Measurements from ENCODE around the gene SLC29A1. TPM values are rescaled to one million over a fixed set of nuclear protein-coding genes. Genes with fewer than 3 reads are reported as not detected.

The SLC29A1 gene
- total RNA-seq, 1 donor from 2014 or later, result 36.1 TPM

GRCh38 chr6:44221961-44222335 is 1.4 kb upstream of the SLC29A1 start:
- TF ChIP-seq CTCF (IDR thresholded peaks at IDR 0.05; ENCODE audit: insufficient read depth, low read length, poor library complexity, severe bottlenecking), result no peak
- Histone ChIP-seq H3K36me3 (ENCODE audit: control insufficient read depth, insufficient read depth, low read length) (no peaks in the 10 kb centered on the region), H3K4me3 (ENCODE audit: low read depth, low read length) (no peak overlapping the region), H3K27me3 (ENCODE audit: control insufficient read depth, insufficient read depth, low read length) (no peaks in the 10 kb centered on the region)
- no peak for DNase-seq (ENCODE audit: low read depth)

- H3K4me3 ChIP-seq (ENCODE audit: low read depth, low read length), result peak overlapping the region; percentile 58
- H3K36me3 ChIP-seq (ENCODE audit: control insufficient read depth, insufficient read depth, low read length), result no peaks in the 10 kb centered on the region
- no peaks in the 10 kb centered on the region for H3K27me3 ChIP-seq (ENCODE audit: control insufficient read depth, insufficient read depth, low read length)
- TF ChIP-seq CTCF (IDR thresholded peaks at IDR 0.05; ENCODE audit: insufficient read depth, low read length, poor library complexity, severe bottlenecking), result no peak
- DNase-seq (ENCODE audit: low read depth), result no peak
Measured at GRCh38 chr6:44222486-44223318, 693 bp upstream of the SLC29A1 start.

GRCh38 chr6:44224029-44224964 is 902 bp downstream of the SLC29A1 start:
- TF ChIP-seq CTCF (IDR thresholded peaks at IDR 0.05; ENCODE audit: insufficient read depth, low read length, poor library complexity, severe bottlenecking), result no peak
- Histone ChIP-seq H3K4me3 (ENCODE audit: low read depth, low read length) (peak overlapping the region; percentile 58), H3K36me3 (ENCODE audit: control insufficient read depth, insufficient read depth, low read length) (no peaks in the 10 kb centered on the region), H3K27me3 (ENCODE audit: control insufficient read depth, insufficient read depth, low read length) (no peaks in the 10 kb centered on the region)
- DNase-seq (ENCODE audit: low read depth), result no peak

- Histone ChIP-seq H3K4me3 (ENCODE audit: low read depth, low read length) (no peak overlapping the region), H3K27me3 (ENCODE audit: control insufficient read depth, insufficient read depth, low read length) (no peaks in the 10 kb centered on the region), H3K36me3 (ENCODE audit: control insufficient read depth, insufficient read depth, low read length) (no peaks in the 10 kb centered on the region)
- DNase-seq (ENCODE audit: low read depth), result no peak
- TF ChIP-seq CTCF (IDR thresholded peaks at IDR 0.05; ENCODE audit: insufficient read depth, low read length, poor library complexity, severe bottlenecking), result no peak
Measured at GRCh38 chr6:44224965-44225305, 1.5 kb downstream of the SLC29A1 start.

GRCh38 chr6:44225579-44226325 is 2.4 kb downstream of the SLC29A1 start:
- no peaks in the 10 kb centered on the region for H3K36me3 ChIP-seq (ENCODE audit: control insufficient read depth, insufficient read depth, low read length)
- no peak overlapping the region for H3K4me3 ChIP-seq (ENCODE audit: low read depth, low read length)
- no peaks in the 10 kb centered on the region for H3K27me3 ChIP-seq (ENCODE audit: control insufficient read depth, insufficient read depth, low read length)
- no peak for DNase-seq (ENCODE audit: low read depth)
- no peak for TF ChIP-seq CTCF (IDR thresholded peaks at IDR 0.05; ENCODE audit: insufficient read depth, low read length, poor library complexity, severe bottlenecking)
